Gastrocnemius medialis (tissue), 4 donors: ENCODE measurements around the gene ACE2. TPM values are rescaled to one million over a fixed set of nuclear protein-coding genes. Genes with fewer than 3 reads are reported as not detected.

ENCODE experiments used
- total RNA-seq, 4 donors: library from RNA; depleted of rRNA; stranded (reverse); fragments of >200 nt; gene quantifications; one replicate each; pipeline versions ENCODE4 v1.1.0 to v1.2.3, GENCODE V29; 2016

The ACE2 gene
- total RNA-seq, 4 donors from 2014 or later: 1.0 to 6.6 (median 2.6) TPM

Other genes with a start within 250 kb of the ACE2 start
- 10 to 100 TPM in 2 of 4 donors, 1 to 10 TPM in 2; 5.1 to 16.8 (median 9.0) TPM for gene VEGFD, start 216.5 kb downstream of the ACE2 start, total RNA-seq
- 10 to 100 TPM in 3 of 4 donors, 1 to 10 TPM in 1; 9.4 to 20.2 (median 14.2) TPM for gene PIR, start 107.6 kb downstream of the ACE2 start, total RNA-seq
- 1 to 10 TPM in 2 of 4 donors, under 1 TPM in 2; 0.40 to 2.4 (median 0.82) TPM for gene BMX, start 100.2 kb downstream of the ACE2 start, total RNA-seq
- under 1 TPM in 1 of 4 donors, not detected in 3; 0.26 TPM for gene CLTRN, start 63.8 kb upstream of the ACE2 start, total RNA-seq
- gene CA5B, start 137.3 kb upstream of the ACE2 start, total RNA-seq: 1 to 10 TPM in 3 of 4 donors, under 1 TPM in 1; 0.24 to 3.4 (median 1.8) TPM
- gene ZRSR2, start 189.5 kb upstream of the ACE2 start, total RNA-seq: 1 to 10 TPM; 3.9 to 8.4 (median 6.9) TPM